Fibroblast of peridontal ligament (primary cell): ENCODE results near the gene MRGPRD.
A peak's percentile ranks its signal among the peaks of the same experiment; 100 is the strongest.
"Not testable (repeated sequence)": the region's sequence is repeated elsewhere in the genome, so short reads cannot be mapped to it uniquely, and the experiment has no call there.

ENCODE experiments used
- DNase-seq: peaks from one replicate; pipeline ENCODE4 v3.0.0-alpha.2; 2010; ENCODE audit errors: extremely low read depth

MRGPRD gene

DNA sequence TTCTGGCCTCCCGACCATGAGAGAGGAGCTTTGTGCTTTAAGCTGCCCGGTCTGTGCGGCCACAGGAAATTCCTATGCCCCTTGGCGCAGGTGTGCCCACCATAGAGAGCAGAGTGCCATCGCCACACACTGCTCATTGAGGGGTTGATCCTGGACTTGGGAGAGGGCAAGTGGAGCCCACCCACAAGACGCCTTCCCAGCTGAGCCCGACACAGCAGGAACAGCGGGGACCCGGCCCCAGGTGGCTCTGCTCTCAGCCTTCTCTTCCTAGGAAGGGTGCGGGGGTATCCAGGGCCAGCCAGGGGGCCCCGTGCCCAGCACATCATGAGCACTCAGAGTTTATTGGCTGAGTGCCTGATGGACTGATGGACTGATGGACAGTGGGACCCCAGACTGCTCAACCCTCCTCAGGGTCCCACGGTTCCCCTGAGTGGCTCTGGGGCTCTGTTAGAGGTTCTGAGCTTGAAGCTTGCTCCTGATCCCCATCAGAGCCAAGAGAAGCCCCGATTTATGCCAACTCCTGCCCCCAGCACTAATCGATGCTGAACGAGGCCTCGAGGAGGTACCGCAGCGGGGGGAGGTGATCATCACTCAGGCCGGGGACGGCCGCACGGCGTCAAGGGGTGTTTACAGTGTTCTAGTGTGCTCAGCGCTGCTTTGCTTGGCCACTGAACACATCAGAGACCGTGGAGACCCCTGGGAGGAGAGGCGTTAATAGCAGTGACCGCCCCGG, 13.5 kb upstream of the MRGPRD start:
- no peak for DNase-seq

DNA sequence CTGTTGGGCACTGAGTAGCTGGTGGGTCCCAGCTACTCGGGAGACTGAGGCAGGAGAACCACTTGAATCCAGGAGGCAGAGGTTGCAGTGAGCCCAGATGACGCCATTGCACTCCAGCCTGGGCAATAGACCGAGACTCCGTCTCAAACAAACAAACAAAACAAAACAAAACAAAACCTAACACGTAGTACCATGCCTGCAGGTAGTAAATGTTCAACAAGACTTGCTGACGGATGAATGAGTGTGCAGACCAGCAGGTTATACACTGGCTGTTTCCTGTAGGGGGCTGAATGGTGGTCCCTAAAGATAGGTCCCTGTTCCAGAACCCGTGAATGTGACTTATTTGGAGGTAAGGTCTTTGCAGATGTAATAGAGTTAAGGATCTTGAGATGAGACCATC, 12.8 kb upstream of the MRGPRD start:
- DNase-seq = no peak

DNA sequence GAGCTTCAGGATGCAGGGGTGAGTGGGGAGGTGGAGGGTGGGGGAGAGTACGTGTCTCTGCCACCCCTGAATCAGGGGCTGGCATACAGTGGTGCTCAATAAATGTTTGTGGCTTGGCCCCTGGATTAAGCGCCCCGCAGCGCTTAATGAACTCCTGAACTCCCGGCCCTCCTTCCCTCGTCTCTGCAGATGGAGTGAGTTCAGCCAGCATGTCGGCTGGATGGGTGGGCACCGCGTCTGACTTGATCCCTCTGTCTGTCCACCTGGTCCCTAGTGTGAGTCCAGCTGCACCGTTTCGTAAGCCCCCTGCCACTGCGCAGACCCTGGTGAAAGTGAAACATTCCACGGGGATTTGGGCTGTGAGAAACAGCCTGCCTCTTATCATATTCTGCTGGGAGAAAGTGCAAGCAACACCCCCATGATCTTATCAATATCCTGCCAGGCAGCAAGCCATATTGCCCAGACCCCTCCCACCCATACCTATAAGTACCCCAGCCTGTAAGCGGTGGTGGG, 12.0 kb upstream of the MRGPRD start:
- DNase-seq = no peak

DNA sequence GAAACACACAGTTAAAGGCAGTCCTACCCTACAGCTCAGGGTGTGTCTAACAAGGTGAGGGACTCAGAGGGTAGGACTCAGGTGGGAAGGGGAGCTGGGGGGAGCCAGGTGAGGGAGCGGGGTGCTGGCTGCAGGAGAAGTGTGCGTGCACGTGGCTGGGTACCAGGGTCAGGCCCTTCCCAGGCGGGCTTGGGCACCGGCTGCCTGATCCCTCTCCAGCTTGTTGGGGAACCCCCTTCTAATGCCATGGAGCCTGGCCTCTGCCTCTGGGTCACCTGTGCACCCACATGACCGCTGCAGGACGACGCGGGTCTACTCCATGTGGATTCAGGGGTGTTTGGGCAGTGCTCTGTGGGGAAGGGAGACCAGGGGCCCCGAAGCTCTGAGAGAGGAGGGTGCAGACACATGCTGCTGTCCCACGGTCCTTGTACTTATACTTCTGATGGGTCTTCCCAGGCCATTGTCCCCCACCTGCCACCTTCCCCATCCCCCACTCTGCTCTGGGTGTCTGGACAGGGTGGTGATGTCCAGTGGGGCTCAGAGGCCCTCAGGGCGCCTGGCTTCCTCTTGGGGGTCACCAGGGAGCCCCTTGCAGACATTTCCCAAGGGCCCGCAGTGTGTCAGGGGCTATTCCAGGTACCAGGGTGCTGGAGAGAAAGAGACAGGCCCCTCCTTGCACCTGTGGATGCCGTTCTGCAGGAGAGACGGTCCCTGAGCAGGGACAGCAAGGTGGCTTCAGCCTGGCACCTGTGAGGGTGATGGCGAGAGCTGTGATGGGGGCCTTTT, 10.4 kb upstream of the MRGPRD start:
- no peak for DNase-seq

DNA sequence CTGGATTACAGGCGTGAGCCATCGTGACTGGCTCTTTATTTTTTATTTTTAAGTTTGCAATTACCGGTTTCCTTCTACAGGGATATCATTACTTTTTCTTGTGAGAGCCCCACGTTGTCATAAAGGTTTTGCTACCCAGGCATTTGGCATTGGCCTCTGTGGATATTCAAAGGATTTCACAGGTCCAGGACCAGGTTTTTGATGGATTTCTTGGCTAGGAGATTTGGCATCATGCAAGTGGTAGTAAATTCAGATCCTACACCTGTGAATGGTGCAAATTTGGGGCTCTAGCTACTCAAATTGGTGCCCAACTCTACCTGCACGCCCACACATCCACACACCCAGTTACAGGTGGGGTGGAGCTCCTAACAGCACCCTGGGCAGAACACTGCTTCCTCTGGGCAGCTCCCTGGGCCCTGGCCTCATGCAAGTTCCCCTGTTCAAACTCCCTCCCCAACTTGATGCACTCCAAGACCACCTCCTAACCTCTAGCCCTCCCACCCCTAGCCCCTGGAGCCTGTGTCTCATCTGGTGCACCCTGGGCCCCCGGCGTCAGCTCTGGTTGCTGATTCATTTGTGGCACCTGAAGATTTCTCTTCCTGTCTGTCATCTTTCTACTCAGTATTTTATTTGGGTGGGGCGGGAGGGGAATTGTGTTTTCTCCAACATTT, 9.3 kb upstream of the MRGPRD start:
- no peak for DNase-seq

DNA sequence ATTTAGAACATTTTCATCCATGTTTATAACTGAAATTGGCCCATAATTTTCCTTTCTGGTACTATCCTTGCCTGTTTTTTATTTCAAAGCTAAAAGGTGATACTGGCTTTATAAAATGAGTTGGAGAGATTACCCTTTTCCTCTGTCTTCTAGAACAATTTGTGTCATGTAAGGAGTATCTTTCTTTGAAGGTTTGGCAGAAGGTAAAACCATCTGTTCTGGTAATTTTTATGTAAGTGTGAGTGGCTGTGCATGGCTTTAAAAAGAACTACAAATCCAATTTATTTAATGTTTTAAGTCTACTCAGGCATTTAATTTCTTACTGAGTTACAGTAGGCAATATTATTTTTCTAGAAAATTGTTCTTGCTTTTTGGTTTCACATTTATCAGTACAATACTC, 7.7 kb upstream of the MRGPRD start:
- no peak for DNase-seq

DNA sequence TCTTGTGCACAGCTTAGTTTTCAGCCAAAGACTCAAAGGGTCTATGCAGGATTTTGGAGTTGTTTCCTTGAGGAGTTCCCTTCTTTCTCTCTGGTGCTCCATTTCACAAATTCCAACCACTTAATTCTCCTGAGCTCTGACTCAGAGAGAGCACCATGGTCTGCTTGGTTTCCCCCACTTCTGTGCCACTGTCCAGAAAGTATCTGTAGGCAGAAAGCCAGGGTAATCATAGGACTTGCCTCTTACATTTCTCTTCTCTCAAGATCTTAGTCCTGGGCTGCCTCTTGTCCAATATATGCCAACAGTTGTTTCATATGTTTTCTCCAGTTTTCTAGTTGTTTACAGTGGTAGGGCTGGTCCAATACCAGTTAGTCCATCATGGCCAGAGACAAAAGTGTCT, 6.4 kb upstream of the MRGPRD start:
- peak; percentile 72 for DNase-seq

DNA sequence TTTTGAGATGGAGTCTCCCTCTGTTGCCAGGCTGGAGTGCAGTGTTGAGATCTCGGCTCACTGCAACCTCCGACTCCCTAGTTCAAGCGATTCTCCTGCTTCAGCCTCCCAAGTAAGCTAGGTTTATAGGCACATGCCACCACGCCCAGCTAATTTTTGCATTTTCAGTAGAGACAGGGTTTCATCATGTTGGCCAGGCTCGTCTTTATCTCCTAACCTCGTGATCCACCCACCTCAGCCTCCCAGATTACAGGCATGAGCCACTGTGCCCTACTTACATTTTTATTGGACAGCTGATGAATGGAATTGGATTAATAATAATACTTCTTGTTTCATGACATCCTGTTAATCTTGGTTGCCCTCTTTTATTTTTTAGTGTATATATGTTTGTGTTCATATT, 3.0 kb upstream of the MRGPRD start:
- no peak for DNase-seq

DNA sequence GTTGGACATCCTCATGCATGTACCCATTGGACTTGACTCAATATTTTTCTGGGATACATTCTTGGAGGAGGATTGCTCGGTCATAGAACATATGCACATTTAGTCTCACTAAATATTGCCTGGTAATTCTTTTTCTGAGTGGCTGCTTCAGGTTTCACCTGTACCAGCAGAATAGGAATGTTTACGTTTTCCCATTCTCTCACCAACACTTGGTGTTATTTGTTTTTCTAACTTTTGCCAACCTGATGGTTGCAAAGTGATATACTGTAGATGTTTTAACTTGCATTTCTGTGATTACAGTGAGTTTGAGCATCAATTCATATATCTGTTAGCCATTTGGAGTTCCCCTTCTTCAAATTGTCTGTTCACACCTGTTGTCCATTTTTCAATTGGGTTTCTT, 1.3 kb upstream of the MRGPRD start:
- no peak for DNase-seq

DNA sequence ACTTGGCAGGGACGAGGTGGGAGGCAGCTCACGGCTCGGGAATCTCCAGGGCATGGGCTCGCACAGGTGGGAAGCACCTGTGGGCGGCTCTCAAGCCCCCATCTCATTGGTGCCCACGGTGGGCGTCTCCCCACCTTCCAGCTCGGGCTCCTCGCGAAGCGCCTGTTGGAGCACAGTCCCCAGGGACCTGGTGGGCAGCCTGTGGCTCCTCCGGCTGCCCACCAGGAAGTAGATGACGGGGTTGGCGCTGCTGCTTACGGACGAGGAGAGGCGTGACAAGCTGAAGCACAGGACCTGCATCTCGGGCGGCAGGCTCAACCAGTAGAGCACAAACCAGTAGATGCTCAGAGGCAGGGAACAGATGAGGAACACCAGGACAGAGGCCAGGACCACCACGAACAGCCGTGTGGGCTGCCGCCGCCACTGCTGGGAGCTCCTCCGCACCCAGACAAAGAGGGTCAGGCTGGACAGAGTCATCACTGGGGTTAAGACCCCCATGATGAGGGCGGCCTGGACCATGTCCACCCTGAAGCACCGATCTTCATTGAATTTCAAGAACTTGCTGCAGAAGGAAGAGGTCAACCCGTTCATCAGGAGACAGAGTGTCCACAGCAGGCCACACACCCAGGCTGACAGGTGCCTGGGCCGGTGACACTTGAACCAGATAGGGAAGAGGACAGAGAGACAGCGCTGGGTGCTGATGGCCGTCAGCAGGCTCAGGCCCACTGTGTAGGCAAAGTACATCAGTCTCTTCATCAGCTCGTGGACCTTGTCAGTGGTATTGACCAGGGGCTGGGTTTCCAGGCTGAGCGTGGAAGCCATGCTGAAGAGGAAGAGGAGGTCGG, 633 bp downstream of the MRGPRD start:
- no peak for DNase-seq

DNA sequence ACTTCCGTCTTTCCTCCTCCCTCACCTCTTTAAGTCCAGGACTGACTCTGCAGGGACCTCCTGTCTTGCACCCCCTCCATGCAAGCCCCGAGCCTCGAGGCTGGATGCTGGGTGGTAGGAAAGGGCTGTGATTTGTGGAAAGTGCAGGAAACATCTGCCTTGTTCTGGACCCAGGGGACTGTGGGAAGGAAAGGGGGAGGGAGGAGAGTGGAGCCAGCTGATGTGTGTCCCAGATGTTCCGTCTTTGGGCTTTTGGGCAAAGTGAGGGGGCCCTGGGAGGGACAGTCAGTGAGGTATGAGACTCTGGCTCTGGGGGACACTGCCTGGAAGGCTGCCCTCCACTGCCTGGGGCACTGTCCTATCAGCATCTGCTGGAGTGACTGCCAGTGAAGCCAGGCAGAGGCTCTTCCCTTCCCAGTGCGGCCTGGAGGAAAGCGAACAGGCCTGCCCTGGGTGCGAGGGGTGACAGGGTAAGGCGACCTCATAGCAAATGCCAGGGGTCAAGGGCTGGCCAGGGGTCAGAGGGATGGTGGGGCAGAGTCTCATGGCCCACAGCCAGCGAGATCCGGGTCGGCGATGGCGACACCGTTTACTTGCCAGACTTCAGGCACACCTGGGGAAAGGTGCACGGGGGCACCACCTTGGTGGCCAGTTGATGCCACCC, 1.7 kb downstream of the MRGPRD start:
- no peak for DNase-seq

DNA sequence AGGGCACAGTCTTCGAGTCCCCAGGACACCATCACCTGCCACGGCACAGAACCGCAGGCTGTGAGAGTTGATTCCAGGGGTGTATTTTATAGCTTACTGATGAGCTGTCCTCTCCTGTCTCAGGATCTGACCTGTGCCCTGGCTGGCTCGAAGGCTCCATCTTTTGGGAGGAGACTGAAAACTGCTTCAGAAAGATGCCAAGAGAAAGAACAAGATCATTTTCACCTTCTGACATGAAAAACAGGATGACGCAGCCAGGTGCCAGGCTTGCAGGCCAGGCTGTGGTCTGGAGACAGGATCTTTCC, 2.2 kb downstream of the MRGPRD start:
- DNase-seq = no peak

DNA sequence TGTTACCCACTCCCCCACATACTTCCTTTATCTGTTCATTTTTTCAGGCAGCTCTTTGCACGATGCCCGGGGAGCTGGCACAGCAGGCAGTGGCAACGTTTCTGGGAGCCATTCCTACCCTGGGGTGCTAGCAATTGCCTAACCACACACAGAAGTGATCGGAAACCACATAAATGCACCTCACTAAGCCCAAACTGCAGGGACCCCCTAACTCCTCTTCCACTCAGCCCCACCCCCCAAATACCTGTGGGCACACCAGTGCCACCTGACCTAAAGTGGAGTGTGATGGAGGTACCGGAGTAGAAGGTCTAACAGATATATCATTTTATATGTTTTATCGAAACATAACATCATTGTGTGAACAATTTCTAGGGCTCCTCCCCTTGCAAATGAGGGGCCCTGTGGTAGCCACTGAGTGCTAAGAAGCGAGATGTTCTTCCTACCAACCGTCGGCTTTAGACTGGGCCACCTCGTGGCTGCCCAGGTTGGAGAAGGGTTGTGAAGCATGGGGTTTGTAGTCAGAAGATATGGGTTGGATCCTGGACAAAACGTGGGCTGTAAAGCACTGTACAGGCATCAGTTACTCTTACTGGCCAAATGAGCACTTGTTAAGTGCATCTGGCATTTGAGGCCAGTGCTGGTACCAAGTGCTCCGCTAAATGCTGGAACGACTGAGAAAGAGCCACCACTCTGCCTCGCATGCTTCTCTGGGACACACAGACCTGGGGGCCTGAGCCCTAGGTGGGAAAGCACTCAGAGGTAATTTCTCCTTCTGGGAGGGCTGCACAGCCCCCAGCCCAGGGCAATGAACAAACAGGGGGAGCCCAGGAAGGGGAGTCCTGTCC, 2.8 kb downstream of the MRGPRD start:
- DNase-seq = no peak

DNA sequence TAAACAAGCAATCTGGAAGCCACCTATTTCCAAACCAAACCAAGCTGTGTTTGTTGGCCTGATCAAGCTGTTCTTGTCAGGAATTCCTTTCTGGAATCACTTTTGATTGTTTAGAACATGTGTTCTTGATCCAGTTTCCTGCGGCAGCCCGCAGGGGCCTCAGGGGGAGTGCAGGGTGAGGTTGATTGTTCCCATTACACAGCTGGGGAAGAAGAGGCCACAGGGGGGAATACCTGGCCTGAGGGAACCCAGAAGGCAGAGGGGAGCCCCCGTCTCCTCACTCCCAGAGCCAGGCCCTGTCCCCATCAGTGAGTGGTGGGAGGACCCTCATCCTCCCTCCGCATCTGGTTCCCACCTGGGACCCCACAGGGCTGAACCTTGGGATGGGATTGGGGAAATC, 4.2 kb downstream of the MRGPRD start:
- peak; percentile 83 for DNase-seq

DNA sequence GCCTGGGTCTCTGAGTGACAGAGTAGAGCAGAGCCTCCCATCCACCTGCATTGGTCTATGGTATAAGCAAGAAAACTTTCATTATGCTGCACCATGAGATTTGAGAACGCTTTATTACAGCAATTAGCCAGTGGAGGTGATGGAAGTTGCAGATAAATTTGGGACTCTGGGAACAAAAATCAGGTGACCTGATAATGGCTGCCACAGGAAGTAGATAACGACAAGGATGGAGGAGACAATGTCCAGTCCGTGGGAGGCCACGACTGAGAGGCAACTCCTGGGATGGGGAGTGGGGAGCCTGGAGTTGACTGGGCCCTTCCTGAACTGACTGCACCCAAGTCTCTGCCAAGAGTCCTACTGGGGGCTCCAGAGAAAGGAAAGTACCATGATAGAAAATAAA, 4.7 kb downstream of the MRGPRD start:
- no peak for DNase-seq

DNA sequence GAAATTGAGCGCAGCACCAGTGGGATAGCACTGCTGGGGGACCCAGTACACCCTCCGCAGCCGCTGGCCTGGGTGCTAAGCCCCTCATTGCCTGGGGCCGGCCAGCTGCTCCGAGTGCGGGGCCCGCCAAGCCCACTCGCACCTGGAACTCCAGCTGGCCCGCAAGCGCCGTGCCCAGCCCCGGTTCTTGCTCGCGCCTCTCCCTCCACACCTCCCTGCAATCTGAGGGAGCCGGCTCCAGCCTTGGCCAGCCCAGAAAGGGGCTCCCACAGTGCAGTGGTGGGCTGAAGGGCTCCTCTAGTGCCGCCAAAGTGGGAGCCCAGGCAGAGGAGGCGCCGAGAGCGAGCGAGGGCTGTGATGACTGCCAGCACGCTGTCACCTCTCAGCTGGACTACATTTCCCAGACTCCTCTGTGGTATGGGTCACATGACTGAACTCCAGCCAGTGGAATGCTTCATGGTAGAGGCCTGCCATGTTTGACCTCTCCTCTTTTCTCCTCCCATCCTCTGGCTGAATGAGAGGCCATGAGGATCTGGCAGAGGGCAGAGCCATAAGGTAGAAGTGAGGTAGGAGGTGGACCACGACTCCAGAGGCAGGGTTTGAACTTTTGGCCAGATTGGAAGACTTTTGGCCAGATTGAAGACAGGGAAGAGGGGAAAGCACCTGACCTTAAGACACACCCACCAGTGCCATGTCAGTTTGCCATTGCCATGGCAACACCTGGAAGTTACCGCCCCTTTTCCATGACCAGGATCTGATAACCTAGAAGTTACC, 6.2 kb downstream of the MRGPRD start:
- DNase-seq = no peak

DNA sequence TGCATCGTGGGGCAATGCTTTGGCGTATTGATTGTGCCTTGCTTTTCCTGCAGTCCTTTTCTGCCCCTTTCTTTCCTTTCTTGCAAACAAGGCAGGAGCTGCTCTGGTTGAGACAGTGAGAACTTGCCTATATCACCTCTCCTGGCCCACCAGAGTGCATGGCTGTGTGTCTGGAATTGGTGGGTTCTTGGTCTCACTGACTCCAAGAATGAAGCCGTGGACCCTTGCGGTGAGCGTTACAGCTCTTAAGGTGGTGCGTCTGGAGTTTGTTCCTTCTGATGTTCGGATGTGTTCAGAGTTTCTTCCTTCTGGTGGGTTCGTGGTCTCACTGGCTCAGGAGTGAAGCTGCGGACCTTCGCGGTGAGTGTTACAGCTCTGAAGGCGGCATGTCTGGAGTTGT, 7.1 kb downstream of the MRGPRD start:
- DNase-seq = not testable (repeated sequence)

DNA sequence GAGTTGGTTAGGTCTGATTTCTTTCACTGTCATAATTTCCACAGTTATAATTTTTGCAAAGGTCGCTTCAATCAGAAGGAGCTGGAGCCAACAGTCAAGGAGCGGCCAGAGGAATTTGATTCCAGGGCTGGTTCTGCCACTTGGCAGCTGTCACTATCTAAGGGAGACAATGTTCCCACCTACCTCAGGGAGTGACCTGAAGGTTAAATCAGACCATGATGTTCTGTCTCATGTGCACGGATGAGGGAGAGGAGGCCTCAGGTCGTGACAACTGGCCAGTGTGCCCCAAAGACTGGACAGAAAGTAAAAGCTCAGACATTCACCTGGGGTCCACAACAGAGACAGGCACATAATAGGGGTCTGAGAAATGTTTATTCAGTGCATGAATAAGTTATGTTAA, 7.6 kb downstream of the MRGPRD start:
- no peak for DNase-seq

DNA sequence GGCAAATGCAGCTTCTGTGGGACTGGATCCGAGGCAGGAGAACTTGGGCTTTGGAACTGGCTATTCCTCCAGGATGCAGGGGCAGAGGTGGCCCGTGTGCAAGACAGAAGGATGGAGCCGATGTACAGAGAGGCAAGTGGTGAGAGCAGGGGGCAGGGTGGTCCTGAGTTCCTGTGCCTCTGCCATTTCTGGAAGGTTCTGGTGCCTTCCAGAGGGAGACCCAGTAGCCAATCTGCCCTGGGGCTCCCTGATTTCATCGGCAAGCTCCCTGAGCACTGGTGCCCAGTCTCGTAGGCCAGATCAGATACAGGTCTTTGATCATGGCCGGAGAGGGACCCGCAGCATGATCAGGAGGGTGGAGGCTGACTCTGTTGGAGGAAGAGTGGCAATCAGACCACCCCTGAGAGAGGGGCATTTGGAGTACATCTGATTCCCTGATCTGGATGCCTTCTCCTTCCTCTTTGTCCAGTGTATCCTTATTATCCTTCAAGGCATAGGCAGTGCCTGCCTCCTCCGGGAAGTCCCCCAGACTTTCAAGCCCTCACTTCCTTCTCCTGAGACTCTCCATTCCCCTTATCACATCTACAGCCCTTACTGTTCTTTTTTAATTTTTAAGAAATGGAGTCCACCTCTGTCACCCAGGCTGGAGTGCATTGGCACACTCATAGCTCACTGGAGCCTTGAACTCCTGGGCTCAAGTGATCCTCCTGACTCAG, 9.7 kb downstream of the MRGPRD start:
- no peak for DNase-seq
